H9 (cell line): ENCODE data around the gene FAM193B. TPM values are rescaled to one million over a fixed set of nuclear protein-coding genes. Genes with fewer than 3 reads are reported as not detected.

Source experiments
- DNase-seq: peaks from one replicate; pipeline ENCODE4 v3.0.0-alpha.2; 2017
- H2AFZ ChIP-seq: one replicate; pipeline ENCODE4 v1.6.1; 2013; ENCODE audit warnings: mild to moderate bottlenecking, low read length, control low read depth, moderate library complexity
- H2AK5ac ChIP-seq: 2 replicates; pipeline ENCODE4 v1.6.1; 2013; ENCODE audit warnings: low read length, control low read depth, mixed read lengths; ENCODE audit not compliant: insufficient read length
- H2BK120ac ChIP-seq: one replicate; pipeline ENCODE4 v1.6.1; 2013; ENCODE audit warnings: low read depth, mild to moderate bottlenecking, low read length, control low read depth, inconsistent platforms; ENCODE audit not compliant: poor library complexity, severe bottlenecking
- H2BK12ac ChIP-seq: 2 replicates; pipeline ENCODE4 v1.6.1; 2013; ENCODE audit warnings: low read length, control low read depth, mixed read lengths, low read depth; ENCODE audit not compliant: insufficient read length
- H2BK15ac ChIP-seq: 2 replicates; pipeline ENCODE4 v1.6.1; 2013; ENCODE audit warnings: low read depth, low read length, control low read depth
- H2BK20ac ChIP-seq: one replicate; pipeline ENCODE4 v1.6.1; 2013; ENCODE audit warnings: low read depth, mild to moderate bottlenecking, low read length, control low read depth, inconsistent platforms; ENCODE audit not compliant: poor library complexity, severe bottlenecking
- H2BK5ac ChIP-seq: 2 replicates; pipeline ENCODE4 v1.6.1; 2013; ENCODE audit warnings: low read length, control low read depth, mixed read lengths; ENCODE audit not compliant: insufficient read length
- H3K14ac ChIP-seq: 2 replicates; pipeline ENCODE4 v1.6.1; 2013; ENCODE audit warnings: low read length, control low read depth; ENCODE audit not compliant: insufficient read depth
- H3K18ac ChIP-seq: 2 replicates; pipeline ENCODE4 v1.6.1; 2013; ENCODE audit warnings: low read depth, mild to moderate bottlenecking, mixed read lengths, low read length, control low read depth; ENCODE audit not compliant: insufficient read length
- H3K23ac ChIP-seq: 2 replicates; pipeline ENCODE4 v1.6.1; 2013; ENCODE audit warnings: low read length, control low read depth, mixed read lengths, low read depth; ENCODE audit not compliant: insufficient read length
- H3K23me2 ChIP-seq: 2 replicates; pipeline ENCODE4 v1.6.1; 2013; ENCODE audit warnings: low read depth, mild to moderate bottlenecking, mixed read lengths, low read length, control low read depth; ENCODE audit not compliant: insufficient read length, poor library complexity, severe bottlenecking
- H3K27ac ChIP-seq: 2 replicates; pipeline ENCODE4 v1.5.1; 2013; ENCODE audit warnings: low read length, control low read depth, mixed read lengths, low read depth; ENCODE audit not compliant: insufficient read length
- H3K27me3 ChIP-seq: 2 replicates; pipeline ENCODE4 v1.6.1; 2013; ENCODE audit warnings: low read length, control low read depth, inconsistent platforms; ENCODE audit not compliant: insufficient read depth
- H3K4ac ChIP-seq: 2 replicates; pipeline ENCODE4 v1.6.1; 2013; ENCODE audit warnings: low read depth, mild to moderate bottlenecking, control low read depth, inconsistent platforms, low read length, moderate library complexity
- H3K4me1 ChIP-seq: 2 replicates; pipeline ENCODE4 v1.6.1; 2013; ENCODE audit warnings: low read length, control low read depth, inconsistent platforms; ENCODE audit not compliant: insufficient read depth
- H3K4me2 ChIP-seq: 2 replicates; pipeline ENCODE4 v1.6.1; 2013; ENCODE audit warnings: low read length, control low read depth, mixed read lengths; ENCODE audit not compliant: insufficient read length, insufficient read depth
- H3K56ac ChIP-seq: 2 replicates; pipeline ENCODE4 v1.6.1; 2013; ENCODE audit warnings: low read depth, mild to moderate bottlenecking, mixed read lengths, low read length, control low read depth; ENCODE audit not compliant: insufficient read length
- H3K79me1 ChIP-seq: 2 replicates; pipeline ENCODE4 v1.6.1; 2013; ENCODE audit warnings: low read depth, mild to moderate bottlenecking, moderate library complexity, low read length, control low read depth, inconsistent platforms; ENCODE audit not compliant: insufficient read depth, poor library complexity, severe bottlenecking
- H3K79me2 ChIP-seq: 2 replicates; pipeline ENCODE4 v1.6.1; 2013; ENCODE audit warnings: low read length, control low read depth, inconsistent platforms; ENCODE audit not compliant: insufficient read depth
- H3K9ac ChIP-seq: 2 replicates; pipeline ENCODE4 v1.6.1; 2013; ENCODE audit warnings: low read length, control low read depth, mixed read lengths; ENCODE audit not compliant: insufficient read length; ENCODE audit errors: extremely low read depth
- H3K9me3 ChIP-seq: one replicate; pipeline ENCODE4 v1.6.1; 2013; ENCODE audit warnings: low read depth, low read length, inconsistent platforms; ENCODE audit not compliant: control insufficient read depth
- H3T11ph ChIP-seq: one replicate; pipeline ENCODE4 v1.6.1; 2013; ENCODE audit warnings: mild to moderate bottlenecking, low read length, control low read depth, inconsistent platforms
- H4K20me1 ChIP-seq: one replicate; pipeline ENCODE4 v1.6.1; 2013; ENCODE audit not compliant: control insufficient read depth, insufficient read length, insufficient read depth
- H4K5ac ChIP-seq: 2 replicates; pipeline ENCODE4 v1.6.1; 2013; ENCODE audit warnings: low read depth, mild to moderate bottlenecking, mixed read lengths, low read length, control low read depth; ENCODE audit not compliant: insufficient read length
- H4K8ac ChIP-seq: replicated peaks from 2 replicates; pipeline ENCODE4 v1.6.1; 2013; ENCODE audit warnings: low read length, control low read depth, mixed read lengths, low read depth; ENCODE audit not compliant: insufficient read length
- H4K91ac ChIP-seq: 2 replicates; pipeline ENCODE4 v1.6.1; 2013; ENCODE audit warnings: low read depth, mild to moderate bottlenecking, moderate library complexity, mixed read lengths, low read length, control low read depth; ENCODE audit not compliant: insufficient read length
- H3K27ac Mint-ChIP-seq, 3 experiments: 2 replicates in 2 of 3; 3 replicates in 1 of 3; pipeline ENCODE4 v1.8.0; 2020 to 2021; ENCODE audit warnings: mixed read lengths in 3 of 3, mild to moderate bottlenecking in 1 of 3, moderate library complexity in 1 of 3
- H3K27me3 Mint-ChIP-seq: 2 replicates; pipeline ENCODE4 v1.8.0; 2021; ENCODE audit warnings: low read depth, mild to moderate bottlenecking, moderate library complexity, mixed read lengths
- H3K36me3 Mint-ChIP-seq, 3 experiments: 2 replicates in 2 of 3; 3 replicates in 1 of 3; pipeline ENCODE4 v1.8.0; 2020 to 2021; ENCODE audit warnings: low read depth in 3 of 3, mixed read lengths in 3 of 3; ENCODE audit not compliant: insufficient read depth in 1 of 3
- H3K4me1 Mint-ChIP-seq, 2 experiments: 2 replicates each; pipeline ENCODE4 v1.8.0; 2020; ENCODE audit warnings: mixed read lengths in 2 of 2
- H3K4me3 Mint-ChIP-seq, 2 experiments: 2 replicates in 1 of 2; 3 replicates in 1 of 2; pipeline ENCODE4 v1.8.0; 2020 to 2021; ENCODE audit warnings: mild to moderate bottlenecking in 2 of 2, mixed read lengths in 2 of 2, moderate library complexity in 1 of 2
- H3K9me3 Mint-ChIP-seq, 2 experiments: 2 replicates in 1 of 2; 3 replicates in 1 of 2; pipeline ENCODE4 v1.8.0; 2020; ENCODE audit warnings: mild to moderate bottlenecking in 2 of 2, mixed read lengths in 2 of 2, moderate library complexity in 1 of 2
- WGBS: extraction: QIAGEN DNeasy Blood & Tissue Kit; methylation state at CpG from one replicate; pipeline ENCODE4 v1.1.7; 2013; ENCODE audit warnings: missing lambda C conversion rate, low lambda C conversion rate, mixed read lengths; ENCODE audit not compliant: insufficient read length; ENCODE audit errors: extremely low coverage; 5-methylcytosine and 5-hydroxymethylcytosine counted together
- total RNA-seq: library from RNA; stranded (reverse); gene quantifications from 2 replicates; pipeline ENCODE4 v1.2.1, GENCODE V29; 2021
- TF ChIP-seq, protein P1 (sequence below): fragments of 200-600 bp; sonication (generic); conservative IDR thresholded peaks from 3 replicates; pipeline ENCODE4 v1.8.0; 2021; ENCODE audit warnings: antibody characterized with exemption, mild to moderate bottlenecking

The FAM193B gene
- total RNA-seq, 1 experiment from 2014 or later, result 71.5 TPM

DNA sequence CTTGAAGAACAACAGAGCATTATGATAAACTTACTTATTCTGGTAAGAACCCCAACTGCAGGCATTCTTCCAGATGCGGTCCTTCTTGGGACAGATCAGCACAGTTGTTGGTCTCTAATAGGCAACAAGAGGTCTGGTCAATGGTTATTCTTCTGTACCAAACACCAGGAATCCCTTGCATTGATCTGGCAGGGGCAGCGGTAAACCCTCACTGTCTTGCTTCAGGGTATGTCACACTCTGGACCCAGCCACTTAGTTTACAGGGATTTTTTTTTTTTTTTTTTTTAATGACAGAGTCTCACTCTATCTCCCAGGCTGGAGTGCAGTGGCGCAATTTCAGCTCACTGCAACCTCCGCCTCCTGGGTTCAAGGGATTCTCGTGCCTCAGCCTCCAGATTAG, 1.3 kb upstream of the FAM193B start:
- H2AFZ ChIP-seq, result no peak overlapping the region
- no peak overlapping the region for H2AK5ac ChIP-seq
- no CpG with 5 or more reads among the region's 5 CpGs for WGBS

More for the DNA sequence above, 1.3 kb upstream of the FAM193B start:
- Histone ChIP-seq H3K9ac (no peak overlapping the region), H3K23me2 (peaks cover 15% of the 10 kb centered on the region), H3K27me3 (no peaks in the 10 kb centered on the region), H3K4me1 (peaks cover 5% of the 10 kb centered on the region; the same call in 1 of the 2 replicates), H2BK15ac (no peak overlapping the region), H4K91ac (no peak overlapping the region), H3K14ac (no peak overlapping the region), H2BK120ac (no peak overlapping the region), H4K20me1 (no peaks in the 10 kb centered on the region), H3K9me3 (no peaks in the 10 kb centered on the region), H3T11ph (no peak overlapping the region), H2BK20ac (no peak overlapping the region), H2BK5ac (no peak overlapping the region), H3K27ac (no peak overlapping the region), H3K18ac (no peak overlapping the region), H4K8ac (no peak overlapping the region), H3K4me2 (no peak overlapping the region), H3K23ac (no peak overlapping the region), H3K79me1 (peaks cover 14% of the 10 kb centered on the region), H3K4ac (no peak overlapping the region), H3K56ac (no peak overlapping the region), H2BK12ac (no peak overlapping the region), H4K5ac (no peak overlapping the region), H3K79me2 (peaks cover 9% of the 10 kb centered on the region; the same call in 1 of the 2 replicates)
- Mint-ChIP-seq H3K4me1 (peaks cover 33 to 37% of the 10 kb centered on the region in 2 experiments), H3K27me3 (peaks cover 4% of the 10 kb centered on the region; the same call in 1 of the 2 replicates), H3K27ac (no peak overlapping the region), H3K36me3 (peaks cover 10 to 22% (median 22%) of the 10 kb centered on the region in 3 experiments), H3K9me3 (peaks cover 7 to 8% of the 10 kb centered on the region in 2 experiments), H3K4me3 (no peak overlapping the region)
- no peak for DNase-seq
- TF ChIP-seq, protein P1, sequence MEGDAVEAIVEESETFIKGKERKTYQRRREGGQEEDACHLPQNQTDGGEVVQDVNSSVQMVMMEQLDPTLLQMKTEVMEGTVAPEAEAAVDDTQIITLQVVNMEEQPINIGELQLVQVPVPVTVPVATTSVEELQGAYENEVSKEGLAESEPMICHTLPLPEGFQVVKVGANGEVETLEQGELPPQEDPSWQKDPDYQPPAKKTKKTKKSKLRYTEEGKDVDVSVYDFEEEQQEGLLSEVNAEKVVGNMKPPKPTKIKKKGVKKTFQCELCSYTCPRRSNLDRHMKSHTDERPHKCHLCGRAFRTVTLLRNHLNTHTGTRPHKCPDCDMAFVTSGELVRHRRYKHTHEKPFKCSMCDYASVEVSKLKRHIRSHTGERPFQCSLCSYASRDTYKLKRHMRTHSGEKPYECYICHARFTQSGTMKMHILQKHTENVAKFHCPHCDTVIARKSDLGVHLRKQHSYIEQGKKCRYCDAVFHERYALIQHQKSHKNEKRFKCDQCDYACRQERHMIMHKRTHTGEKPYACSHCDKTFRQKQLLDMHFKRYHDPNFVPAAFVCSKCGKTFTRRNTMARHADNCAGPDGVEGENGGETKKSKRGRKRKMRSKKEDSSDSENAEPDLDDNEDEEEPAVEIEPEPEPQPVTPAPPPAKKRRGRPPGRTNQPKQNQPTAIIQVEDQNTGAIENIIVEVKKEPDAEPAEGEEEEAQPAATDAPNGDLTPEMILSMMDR, result no peak
